Measurements from ENCODE around the gene RABIF. TPM values are rescaled to one million over a fixed set of nuclear protein-coding genes. Genes with fewer than 3 reads are reported as not detected.
"Not testable (repeated sequence)": the region's sequence is repeated elsewhere in the genome, so short reads cannot be mapped to it uniquely, and the experiment has no call there.

The RABIF gene
- polyA plus RNA-seq, 4 donors, result 7.8 to 11.2 (median 10.3) TPM

GRCh38 chr1:202923533-202923932 lies 34.6 kb upstream of the RABIF start:
- WGBS, 3 donors, result 91 to 96% (median 94%) methylated on average over 3 of the region's 3 CpGs
- no peak for FAIRE-seq
- H3K27ac ChIP-seq (ENCODE audit: low read depth in 1 of 3, low read length in 2 of 3), result no peak overlapping the region
- no peak for DNase-seq
- H3K9me3 ChIP-seq (ENCODE audit: control insufficient read depth in 2 of 2, insufficient read depth in 1 of 2, low read depth in 1 of 2, low read length in 1 of 2), result no peaks in the 10 kb centered on the region
- H3K4me1 ChIP-seq (ENCODE audit: control insufficient read depth in 3 of 3, insufficient read depth in 2 of 3, low read depth in 1 of 3, low read length in 2 of 3), result no peaks in the 10 kb centered on the region
- no peaks in the 10 kb centered on the region for H3K27me3 ChIP-seq (ENCODE audit: control insufficient read depth in 3 of 3, insufficient read depth in 3 of 3, low read length in 3 of 3)
- no peak overlapping the region for H3K4me3 ChIP-seq (ENCODE audit: low read depth in 1 of 3, low read length in 3 of 3)
- H3K36me3 ChIP-seq (ENCODE audit: control insufficient read depth in 3 of 3, insufficient read depth in 2 of 3, low read depth in 1 of 3, low read length in 3 of 3), result peaks cover 0 to 9% (median 6%) of the 10 kb centered on the region in 3 donors

- DNase-seq (peak in 1 of 2 donors; percentile 8), FAIRE-seq (no peak)
- H3K27me3 ChIP-seq (ENCODE audit: control insufficient read depth in 3 of 3, insufficient read depth in 3 of 3, low read length in 3 of 3), result no peaks in the 10 kb centered on the region
- no peaks in the 10 kb centered on the region for H3K4me1 ChIP-seq (ENCODE audit: control insufficient read depth in 3 of 3, insufficient read depth in 2 of 3, low read depth in 1 of 3, low read length in 2 of 3)
- H3K9me3 ChIP-seq (ENCODE audit: control insufficient read depth in 2 of 2, insufficient read depth in 1 of 2, low read depth in 1 of 2, low read length in 1 of 2), result no peaks in the 10 kb centered on the region
- peaks cover 2 to 22% (median 13%) of the 10 kb centered on the region in 3 donors for H3K36me3 ChIP-seq (ENCODE audit: control insufficient read depth in 3 of 3, insufficient read depth in 2 of 3, low read depth in 1 of 3, low read length in 3 of 3)
- no peak overlapping the region for H3K27ac ChIP-seq (ENCODE audit: low read depth in 1 of 3, low read length in 2 of 3)
- no peak overlapping the region for H3K4me3 ChIP-seq (ENCODE audit: low read depth in 1 of 3, low read length in 3 of 3)
Measured at GRCh38 chr1:202919615-202920014, 30.7 kb upstream of the RABIF start.

- DNase-seq (no peak), FAIRE-seq (no peak)
- Histone ChIP-seq H3K27ac (ENCODE audit: low read depth in 1 of 3, low read length in 2 of 3) (no peak overlapping the region), H3K27me3 (ENCODE audit: control insufficient read depth in 3 of 3, insufficient read depth in 3 of 3, low read length in 3 of 3) (no peaks in the 10 kb centered on the region), H3K9me3 (ENCODE audit: control insufficient read depth in 2 of 2, insufficient read depth in 1 of 2, low read depth in 1 of 2, low read length in 1 of 2) (no peaks in the 10 kb centered on the region), H3K36me3 (ENCODE audit: control insufficient read depth in 3 of 3, insufficient read depth in 2 of 3, low read depth in 1 of 3, low read length in 3 of 3) (peaks cover 11 to 33% (median 27%) of the 10 kb centered on the region in 3 donors), H3K4me3 (ENCODE audit: low read depth in 1 of 3, low read length in 3 of 3) (no peak overlapping the region), H3K4me1 (ENCODE audit: control insufficient read depth in 3 of 3, insufficient read depth in 2 of 3, low read depth in 1 of 3, low read length in 2 of 3) (no peaks in the 10 kb centered on the region)
Measured at GRCh38 chr1:202915146-202915545, 26.2 kb upstream of the RABIF start.

GRCh38 chr1:202912476-202912875 lies 23.5 kb upstream of the RABIF start:
- H3K4me1 ChIP-seq (ENCODE audit: control insufficient read depth in 3 of 3, insufficient read depth in 2 of 3, low read depth in 1 of 3, low read length in 2 of 3); FAIRE-seq; H3K27me3 ChIP-seq (ENCODE audit: control insufficient read depth in 3 of 3, insufficient read depth in 3 of 3, low read length in 3 of 3); H3K4me3 ChIP-seq (ENCODE audit: low read depth in 1 of 3, low read length in 3 of 3); H3K9me3 ChIP-seq (ENCODE audit: control insufficient read depth in 2 of 2, insufficient read depth in 1 of 2, low read depth in 1 of 2, low read length in 1 of 2); H3K27ac ChIP-seq (ENCODE audit: low read depth in 1 of 3, low read length in 2 of 3); DNase-seq: not testable (repeated sequence)
- peaks cover 19 to 31% (median 25%) of the 10 kb centered on the region in 3 donors for H3K36me3 ChIP-seq (ENCODE audit: control insufficient read depth in 3 of 3, insufficient read depth in 2 of 3, low read depth in 1 of 3, low read length in 3 of 3)
- 91 to 94% (median 92%) methylated on average over 4 of the region's 4 CpGs for WGBS, 3 donors

GRCh38 chr1:202909494-202909893 lies 20.5 kb upstream of the RABIF start:
- WGBS, 3 donors, result 71 to 82% (median 75%) methylated on average over 1 of the region's 1 CpG
- Histone ChIP-seq H3K4me3 (ENCODE audit: low read depth in 1 of 3, low read length in 3 of 3) (no peak overlapping the region), H3K27ac (ENCODE audit: low read depth in 1 of 3, low read length in 2 of 3) (no peak overlapping the region), H3K36me3 (ENCODE audit: control insufficient read depth in 3 of 3, insufficient read depth in 2 of 3, low read depth in 1 of 3, low read length in 3 of 3) (peaks cover 17 to 27% (median 25%) of the 10 kb centered on the region in 3 donors), H3K9me3 (ENCODE audit: control insufficient read depth in 2 of 2, insufficient read depth in 1 of 2, low read depth in 1 of 2, low read length in 1 of 2) (no peaks in the 10 kb centered on the region), H3K27me3 (ENCODE audit: control insufficient read depth in 3 of 3, insufficient read depth in 3 of 3, low read length in 3 of 3) (no peaks in the 10 kb centered on the region), H3K4me1 (ENCODE audit: control insufficient read depth in 3 of 3, insufficient read depth in 2 of 3, low read depth in 1 of 3, low read length in 2 of 3) (no peaks in the 10 kb centered on the region)
- FAIRE-seq, result no peak
- DNase-seq, result peak in 1 of 2 donors; percentile 18

GRCh38 chr1:202908998-202909397 lies 20.0 kb upstream of the RABIF start:
- Histone ChIP-seq H3K36me3 (ENCODE audit: control insufficient read depth in 3 of 3, insufficient read depth in 2 of 3, low read depth in 1 of 3, low read length in 3 of 3) (peaks cover 17 to 27% (median 25%) of the 10 kb centered on the region in 3 donors), H3K27ac (ENCODE audit: low read depth in 1 of 3, low read length in 2 of 3) (no peak overlapping the region), H3K4me1 (ENCODE audit: control insufficient read depth in 3 of 3, insufficient read depth in 2 of 3, low read depth in 1 of 3, low read length in 2 of 3) (no peaks in the 10 kb centered on the region), H3K9me3 (ENCODE audit: control insufficient read depth in 2 of 2, insufficient read depth in 1 of 2, low read depth in 1 of 2, low read length in 1 of 2) (no peaks in the 10 kb centered on the region), H3K4me3 (ENCODE audit: low read depth in 1 of 3, low read length in 3 of 3) (no peak overlapping the region), H3K27me3 (ENCODE audit: control insufficient read depth in 3 of 3, insufficient read depth in 3 of 3, low read length in 3 of 3) (no peaks in the 10 kb centered on the region)
- no peak for DNase-seq
- no peak for FAIRE-seq
- 97 to 98% (median 97%) methylated on average over 6 of the region's 6 CpGs for WGBS, 3 donors

GRCh38 chr1:202905331-202905730 lies 16.4 kb upstream of the RABIF start:
- no peak for FAIRE-seq
- no peak for DNase-seq
- WGBS, 3 donors, result 70 to 94% (median 71%) methylated on average over 4 of the region's 4 CpGs
- H3K36me3 ChIP-seq (ENCODE audit: control insufficient read depth in 3 of 3, insufficient read depth in 2 of 3, low read depth in 1 of 3, low read length in 3 of 3), result peaks cover 8 to 34% (median 17%) of the 10 kb centered on the region in 3 donors
- no peaks in the 10 kb centered on the region for H3K9me3 ChIP-seq (ENCODE audit: control insufficient read depth in 2 of 2, insufficient read depth in 1 of 2, low read depth in 1 of 2, low read length in 1 of 2)
- H3K4me1 ChIP-seq (ENCODE audit: control insufficient read depth in 3 of 3, insufficient read depth in 2 of 3, low read depth in 1 of 3, low read length in 2 of 3), result no peaks in the 10 kb centered on the region
- no peak overlapping the region for H3K4me3 ChIP-seq (ENCODE audit: low read depth in 1 of 3, low read length in 3 of 3)
- H3K27ac ChIP-seq (ENCODE audit: low read depth in 1 of 3, low read length in 2 of 3), result no peak overlapping the region
- H3K27me3 ChIP-seq (ENCODE audit: control insufficient read depth in 3 of 3, insufficient read depth in 3 of 3, low read length in 3 of 3), result no peaks in the 10 kb centered on the region

- 96% methylated on average over 5 of the region's 5 CpGs for WGBS, 3 donors
- DNase-seq; H3K4me1 ChIP-seq (ENCODE audit: control insufficient read depth in 3 of 3, insufficient read depth in 2 of 3, low read depth in 1 of 3, low read length in 2 of 3); FAIRE-seq; H3K4me3 ChIP-seq (ENCODE audit: low read depth in 1 of 3, low read length in 3 of 3); H3K27ac ChIP-seq (ENCODE audit: low read depth in 1 of 3, low read length in 2 of 3); H3K27me3 ChIP-seq (ENCODE audit: control insufficient read depth in 3 of 3, insufficient read depth in 3 of 3, low read length in 3 of 3); H3K9me3 ChIP-seq (ENCODE audit: control insufficient read depth in 2 of 2, insufficient read depth in 1 of 2, low read depth in 1 of 2, low read length in 1 of 2): not testable (repeated sequence)
- peaks cover 5 to 43% (median 11%) of the 10 kb centered on the region in 3 donors for H3K36me3 ChIP-seq (ENCODE audit: control insufficient read depth in 3 of 3, insufficient read depth in 2 of 3, low read depth in 1 of 3, low read length in 3 of 3)
Measured at GRCh38 chr1:202903808-202904207, 14.9 kb upstream of the RABIF start.

GRCh38 chr1:202901555-202901954 lies 12.6 kb upstream of the RABIF start:
- H3K4me1 ChIP-seq (ENCODE audit: control insufficient read depth in 3 of 3, insufficient read depth in 2 of 3, low read depth in 1 of 3, low read length in 2 of 3), result no peaks in the 10 kb centered on the region
- no peak for DNase-seq
- no peak for FAIRE-seq
- 94 to 98% (median 97%) methylated on average over 4 of the region's 4 CpGs for WGBS, 3 donors
- no peaks in the 10 kb centered on the region for H3K27me3 ChIP-seq (ENCODE audit: control insufficient read depth in 3 of 3, insufficient read depth in 3 of 3, low read length in 3 of 3)
- H3K4me3 ChIP-seq (ENCODE audit: low read depth in 1 of 3, low read length in 3 of 3), result no peak overlapping the region
- peaks cover 2 to 43% (median 11%) of the 10 kb centered on the region in 3 donors for H3K36me3 ChIP-seq (ENCODE audit: control insufficient read depth in 3 of 3, insufficient read depth in 2 of 3, low read depth in 1 of 3, low read length in 3 of 3)
- no peak overlapping the region for H3K27ac ChIP-seq (ENCODE audit: low read depth in 1 of 3, low read length in 2 of 3)
- no peaks in the 10 kb centered on the region for H3K9me3 ChIP-seq (ENCODE audit: control insufficient read depth in 2 of 2, insufficient read depth in 1 of 2, low read depth in 1 of 2, low read length in 1 of 2)

All from small intestine (tissue), 7 donors.